Left lung (tissue), 10 donors: ENCODE results near the gene LHFPL2. TPM values are rescaled to one million over a fixed set of nuclear protein-coding genes. Genes with fewer than 3 reads are reported as not detected.

ENCODE experiments used
- ATAC-seq: fragments of 200-7000 bp; cut with Tn5 transposase; one replicate; pipeline ENCODE4 v1.9.1; 2020; ENCODE audit warnings: moderate library complexity
- DNase-seq, 4 donors: peaks; one replicate each; pipeline ENCODE4 v3.0.0-alpha.2; 2013 to 2020
- H3K27ac ChIP-seq, 2 donors: fragments of 200-600 bp; sonication (generic) in 1 of 2; one replicate each; pipeline versions ENCODE4 v1.5.0 to v1.8.0; 2020 to 2021
- H3K27me3 ChIP-seq, 2 donors: fragments of 200-600 bp; sonication (generic) in 1 of 2; one replicate each; pipeline versions ENCODE4 v1.5.0 to v1.8.0; 2020 to 2021
- H3K36me3 ChIP-seq, 2 donors: fragments of 200-600 bp; sonication (generic) in 1 of 2; one replicate each; pipeline versions ENCODE4 v1.5.0 to v1.8.0; 2020 to 2021
- H3K4me1 ChIP-seq, 2 donors: fragments of 200-600 bp; one replicate each; pipeline ENCODE4 v1.8.0; 2021
- H3K4me3 ChIP-seq, 2 donors: fragments of 200-600 bp; sonication (generic) in 1 of 2; one replicate each; pipeline versions ENCODE4 v1.5.0 to v1.8.0; 2020 to 2021; ENCODE audit warnings: mild to moderate bottlenecking in 1 of 2
- H3K9me3 ChIP-seq, 2 donors: fragments of 200-600 bp; sonication (generic) in 1 of 2; one replicate each; pipeline versions ENCODE4 v1.5.0 to v1.8.0; 2020 to 2021
- CTCF ChIP-seq, 2 donors: fragments of 200-600 bp; sonication (generic) in 1 of 2; IDR thresholded peaks; one replicate each; pipeline versions ENCODE4 v1.5.0 to v1.8.0; 2021; ENCODE audit warnings: antibody characterized with exemption in 2 of 2
- intact Hi-C, 2 donors: fragments of 100-400 bp; cut with DNase I; formaldehyde crosslinking; loops; one replicate each; pipeline versions ENCODE4 v1.11.2 to v1.14.2; 2022
- polyA plus RNA-seq, 6 donors: library from polyadenylated mRNA; unstranded; fragments of 120-200 nt; gene quantifications; one replicate each; pipeline ENCODE4 v1.2.1, GENCODE V29; 2013; ENCODE audit not compliant: insufficient read length in 6 of 6
- total RNA-seq, 2 donors: library from RNA; stranded (reverse); fragmentation: NEBNext Ultra II Directional; extraction: Animal tissue kit (Norgen Biotek cat#: 25700); gene quantifications; one replicate each; pipeline ENCODE4 v1.2.1, GENCODE V29; 2021
- donor health status: DM: no; HTN: yes; CAD: no.
- donor health status: DM: no; HTN: no; CAD: no.

The LHFPL2 gene
- total and polyA plus RNA-seq, 8 donors = 39.6 to 89.9 (median 48.9) TPM

GRCh38 chr5:78593465-78593864 is 55.1 kb downstream of the LHFPL2 start:
- intact Hi-C loops = no loop called here
- no peak for ATAC-seq
- no peaks in the 10 kb centered on the region for H3K36me3 ChIP-seq
- no peaks in the 10 kb centered on the region for H3K27me3 ChIP-seq
- H3K4me3 ChIP-seq = no peak overlapping the region
- no peak for DNase-seq
- no peaks in the 10 kb centered on the region for H3K9me3 ChIP-seq
- peaks cover 22 to 46% of the 10 kb centered on the region in 2 donors for H3K4me1 ChIP-seq
- no peak for TF ChIP-seq CTCF (IDR thresholded peaks at IDR 0.05)
- no peak overlapping the region for H3K27ac ChIP-seq

- ATAC-seq (no peak), DNase-seq (no peak)
- H3K27me3 ChIP-seq = no peaks in the 10 kb centered on the region
- peaks cover 23 to 52% of the 10 kb centered on the region in 2 donors for H3K4me1 ChIP-seq
- intact Hi-C loops = no loop called here
- no peaks in the 10 kb centered on the region for H3K36me3 ChIP-seq
- no peak overlapping the region for H3K4me3 ChIP-seq
- no peaks in the 10 kb centered on the region for H3K9me3 ChIP-seq
- no peak overlapping the region for H3K27ac ChIP-seq
- no peak for TF ChIP-seq CTCF (IDR thresholded peaks at IDR 0.05)
Observed at GRCh38 chr5:78592735-78593386, 55.7 kb downstream of the LHFPL2 start.

- no peaks in the 10 kb centered on the region for H3K9me3 ChIP-seq
- peaks cover 27 to 54% of the 10 kb centered on the region in 2 donors for H3K4me1 ChIP-seq
- no peaks in the 10 kb centered on the region for H3K27me3 ChIP-seq
- no peak overlapping the region for H3K4me3 ChIP-seq
- no peaks in the 10 kb centered on the region for H3K36me3 ChIP-seq
- TF ChIP-seq CTCF (IDR thresholded peaks at IDR 0.05) = no peak
- H3K27ac ChIP-seq = peak overlapping the region in 1 of 2 donors; percentile 5
- intact Hi-C loops = no loop called here
- ATAC-seq = no peak
- no peak for DNase-seq
Observed at GRCh38 chr5:78591972-78592700, 56.4 kb downstream of the LHFPL2 start.

- TF ChIP-seq CTCF (IDR thresholded peaks at IDR 0.05) = no peak
- Histone ChIP-seq H3K27ac (peak overlapping the region; percentile 5 to 31), H3K4me3 (no peak overlapping the region), H3K4me1 (peaks cover 27 to 64% of the 10 kb centered on the region in 2 donors), H3K27me3 (no peaks in the 10 kb centered on the region), H3K36me3 (no peaks in the 10 kb centered on the region), H3K9me3 (no peaks in the 10 kb centered on the region)
- ATAC-seq (no peak), DNase-seq (no peak)
- intact Hi-C loops = no loop called here
Observed at GRCh38 chr5:78591138-78591612, 57.4 kb downstream of the LHFPL2 start.

GRCh38 chr5:78589923-78590322 is 58.6 kb downstream of the LHFPL2 start:
- ATAC-seq (no peak), DNase-seq (no peak)
- Histone ChIP-seq H3K4me3 (no peak overlapping the region), H3K27me3 (no peaks in the 10 kb centered on the region), H3K36me3 (no peaks in the 10 kb centered on the region), H3K27ac (no peak overlapping the region), H3K4me1 (peaks cover 19 to 58% of the 10 kb centered on the region in 2 donors), H3K9me3 (no peaks in the 10 kb centered on the region)
- TF ChIP-seq CTCF (IDR thresholded peaks at IDR 0.05) = no peak
- intact Hi-C loops = no loop called here
